Measurements from ENCODE around the gene TRIM40. TPM values are rescaled to one million over a fixed set of nuclear protein-coding genes. Genes with fewer than 3 reads are reported as not detected.

TRIM40 gene
- total and polyA plus RNA-seq, 2 experiments from 2014 or later, result not detected

DNA sequence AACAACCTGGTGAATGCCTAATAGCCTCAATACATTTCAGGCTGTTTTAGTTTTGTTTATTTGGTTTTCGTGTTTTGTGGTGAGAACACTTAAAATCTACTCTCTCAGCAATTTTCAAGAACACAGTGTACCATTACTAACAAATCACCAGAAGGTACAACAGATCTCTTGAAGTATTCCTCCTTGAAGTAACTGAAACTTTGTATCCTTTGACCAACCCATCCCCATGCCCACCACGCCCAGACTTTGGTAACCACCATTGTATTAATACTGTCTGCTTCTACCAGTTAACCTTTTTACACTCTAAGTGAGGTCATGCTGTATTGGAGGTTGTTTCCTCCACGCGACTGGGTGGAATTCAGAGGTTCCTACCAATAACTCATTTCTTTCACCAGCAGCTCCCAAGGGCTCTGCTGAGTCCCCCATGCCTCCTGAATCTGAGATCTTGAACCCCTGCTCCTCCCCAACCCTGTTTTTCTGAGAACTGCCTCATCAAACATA, 5.7 kb upstream of the TRIM40 start:
- no peak overlapping the region for H3K4me2 ChIP-seq
- H2AFZ ChIP-seq, result no peak overlapping the region
- no peaks in the 10 kb centered on the region for H3K79me2 ChIP-seq (replicated peaks; ENCODE audit: insufficient read depth)
- ATAC-seq, result no peak
- H3F3A ChIP-seq (replicated peaks; ENCODE audit: low read depth), result no peaks in the 10 kb centered on the region
- Mint-ChIP-seq H3K9me3 (no peaks in the 10 kb centered on the region), H3K36me3 (ENCODE audit: low read depth) (no peaks in the 10 kb centered on the region), H3K4me3 (no peak overlapping the region), H3K27ac (no peak overlapping the region), H3K27me3 (ENCODE audit: insufficient read depth, low read depth, poor library complexity) (peaks cover 56% of the 10 kb centered on the region), H3K4me1 (peaks cover 3% of the 10 kb centered on the region; the same call in 2 of the 3 replicates)
- peaks cover 4% of the 10 kb centered on the region; the same call in 1 of the 2 replicates for H3K4me1 ChIP-seq (ENCODE audit: insufficient read depth)
- peaks cover 77% of the 10 kb centered on the region for H3K27me3 ChIP-seq (ENCODE audit: insufficient read depth)
- TF ChIP-seq, protein P1, sequence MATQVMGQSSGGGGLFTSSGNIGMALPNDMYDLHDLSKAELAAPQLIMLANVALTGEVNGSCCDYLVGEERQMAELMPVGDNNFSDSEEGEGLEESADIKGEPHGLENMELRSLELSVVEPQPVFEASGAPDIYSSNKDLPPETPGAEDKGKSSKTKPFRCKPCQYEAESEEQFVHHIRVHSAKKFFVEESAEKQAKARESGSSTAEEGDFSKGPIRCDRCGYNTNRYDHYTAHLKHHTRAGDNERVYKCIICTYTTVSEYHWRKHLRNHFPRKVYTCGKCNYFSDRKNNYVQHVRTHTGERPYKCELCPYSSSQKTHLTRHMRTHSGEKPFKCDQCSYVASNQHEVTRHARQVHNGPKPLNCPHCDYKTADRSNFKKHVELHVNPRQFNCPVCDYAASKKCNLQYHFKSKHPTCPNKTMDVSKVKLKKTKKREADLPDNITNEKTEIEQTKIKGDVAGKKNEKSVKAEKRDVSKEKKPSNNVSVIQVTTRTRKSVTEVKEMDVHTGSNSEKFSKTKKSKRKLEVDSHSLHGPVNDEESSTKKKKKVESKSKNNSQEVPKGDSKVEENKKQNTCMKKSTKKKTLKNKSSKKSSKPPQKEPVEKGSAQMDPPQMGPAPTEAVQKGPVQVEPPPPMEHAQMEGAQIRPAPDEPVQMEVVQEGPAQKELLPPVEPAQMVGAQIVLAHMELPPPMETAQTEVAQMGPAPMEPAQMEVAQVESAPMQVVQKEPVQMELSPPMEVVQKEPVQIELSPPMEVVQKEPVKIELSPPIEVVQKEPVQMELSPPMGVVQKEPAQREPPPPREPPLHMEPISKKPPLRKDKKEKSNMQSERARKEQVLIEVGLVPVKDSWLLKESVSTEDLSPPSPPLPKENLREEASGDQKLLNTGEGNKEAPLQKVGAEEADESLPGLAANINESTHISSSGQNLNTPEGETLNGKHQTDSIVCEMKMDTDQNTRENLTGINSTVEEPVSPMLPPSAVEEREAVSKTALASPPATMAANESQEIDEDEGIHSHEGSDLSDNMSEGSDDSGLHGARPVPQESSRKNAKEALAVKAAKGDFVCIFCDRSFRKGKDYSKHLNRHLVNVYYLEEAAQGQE (IDR thresholded peaks at IDR 0.05; ENCODE audit: unreplicated experiment), result no peak
- TF ChIP-seq ZNF331 (CRISPR knock-in tag; IDR thresholded peaks at IDR 0.05; ENCODE audit: low read depth) (no peak), ZNF114 (CRISPR knock-in tag; IDR thresholded peaks at IDR 0.05) (no peak), STAT1 (IDR thresholded peaks at IDR 0.05; ENCODE audit: unreplicated experiment) (no peak), EZH2 (IDR thresholded peaks at IDR 0.05; ENCODE audit: low read depth, unreplicated experiment) (no peak), JUNB (IDR thresholded peaks at IDR 0.05; ENCODE audit: unreplicated experiment) (no peak), NANOG (IDR thresholded peaks at IDR 0.05; ENCODE audit: borderline replicate concordance) (no peak), POLR2AphosphoS5 (IDR thresholded peaks at IDR 0.05; ENCODE audit: low read depth) (no peak), CREB1 (CRISPR knock-in tag; IDR thresholded peaks at IDR 0.05; ENCODE audit: low read depth) (no peak), EZH2phosphoT487 (IDR thresholded peaks at IDR 0.05; ENCODE audit: unreplicated experiment) (no peak), ZNF462 (CRISPR knock-in tag; IDR thresholded peaks at IDR 0.05) (no peak)
- TF ChIP-seq, protein P2, sequence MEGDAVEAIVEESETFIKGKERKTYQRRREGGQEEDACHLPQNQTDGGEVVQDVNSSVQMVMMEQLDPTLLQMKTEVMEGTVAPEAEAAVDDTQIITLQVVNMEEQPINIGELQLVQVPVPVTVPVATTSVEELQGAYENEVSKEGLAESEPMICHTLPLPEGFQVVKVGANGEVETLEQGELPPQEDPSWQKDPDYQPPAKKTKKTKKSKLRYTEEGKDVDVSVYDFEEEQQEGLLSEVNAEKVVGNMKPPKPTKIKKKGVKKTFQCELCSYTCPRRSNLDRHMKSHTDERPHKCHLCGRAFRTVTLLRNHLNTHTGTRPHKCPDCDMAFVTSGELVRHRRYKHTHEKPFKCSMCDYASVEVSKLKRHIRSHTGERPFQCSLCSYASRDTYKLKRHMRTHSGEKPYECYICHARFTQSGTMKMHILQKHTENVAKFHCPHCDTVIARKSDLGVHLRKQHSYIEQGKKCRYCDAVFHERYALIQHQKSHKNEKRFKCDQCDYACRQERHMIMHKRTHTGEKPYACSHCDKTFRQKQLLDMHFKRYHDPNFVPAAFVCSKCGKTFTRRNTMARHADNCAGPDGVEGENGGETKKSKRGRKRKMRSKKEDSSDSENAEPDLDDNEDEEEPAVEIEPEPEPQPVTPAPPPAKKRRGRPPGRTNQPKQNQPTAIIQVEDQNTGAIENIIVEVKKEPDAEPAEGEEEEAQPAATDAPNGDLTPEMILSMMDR (conservative IDR thresholded peaks at IDR 0.05; ENCODE audit: low read depth in 2 of 2), result no peak
- TF ChIP-seq, protein P3, sequence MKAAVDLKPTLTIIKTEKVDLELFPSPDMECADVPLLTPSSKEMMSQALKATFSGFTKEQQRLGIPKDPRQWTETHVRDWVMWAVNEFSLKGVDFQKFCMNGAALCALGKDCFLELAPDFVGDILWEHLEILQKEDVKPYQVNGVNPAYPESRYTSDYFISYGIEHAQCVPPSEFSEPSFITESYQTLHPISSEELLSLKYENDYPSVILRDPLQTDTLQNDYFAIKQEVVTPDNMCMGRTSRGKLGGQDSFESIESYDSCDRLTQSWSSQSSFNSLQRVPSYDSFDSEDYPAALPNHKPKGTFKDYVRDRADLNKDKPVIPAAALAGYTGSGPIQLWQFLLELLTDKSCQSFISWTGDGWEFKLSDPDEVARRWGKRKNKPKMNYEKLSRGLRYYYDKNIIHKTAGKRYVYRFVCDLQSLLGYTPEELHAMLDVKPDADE (IDR thresholded peaks at IDR 0.05), result no peak
- no peaks in the 10 kb centered on the region for H3K36me3 ChIP-seq (ENCODE audit: insufficient read depth)
- H3K27ac ChIP-seq (ENCODE audit: low read depth), result no peak overlapping the region
- H3K9me2 ChIP-seq (ENCODE audit: insufficient read depth), result no peaks in the 10 kb centered on the region
- no peak overlapping the region for H3K4me3 ChIP-seq
- H4K20me1 ChIP-seq (replicated peaks; ENCODE audit: insufficient read depth), result no peaks in the 10 kb centered on the region
- DNase-seq (ENCODE audit: low spot score), result no peak
